Naive thymus-derived CD8-positive, alpha-beta T cell (primary cell): ENCODE data around the gene TMEM126A. TPM values are rescaled to one million over a fixed set of nuclear protein-coding genes. Genes with fewer than 3 reads are reported as not detected.

Experiments
- ATAC-seq, 2 donors: fragments of 150-1000 bp; cut with Tn5 transposase in 1 of 2; sonication (Bioruptor Pico), chemical (Tn5 transposase) in 1 of 2; 1 replicate in 1 of 2; 2 replicates in 1 of 2; pipeline ENCODE4 v1.10.0; 2021; ENCODE audit warnings: mild to moderate bottlenecking in 2 of 2, moderate library complexity in 2 of 2
- POLR2A ChIA-PET: fragments of 350-600 bp; sonication (Branson Sonifier 250); formaldehyde crosslinking; loops from one replicate; lab custom pipeline; 2021; ENCODE audit warnings: antibody characterized with exemption; lab: Charles Lee
- DNase-seq, 10 donors: peaks; one replicate each; pipeline versions ENCODE4 v3.0.0 to v3.0.0-alpha.2; 2020 to 2022
- H3K27ac Mint-ChIP-seq, 10 donors: one replicate each; pipeline ENCODE4 v1.8.0; 2020 to 2022; ENCODE audit warnings: mild to moderate bottlenecking in 10 of 10, mixed read lengths in 10 of 10, moderate library complexity in 4 of 10, inconsistent platforms in 1 of 10
- H3K27me3 Mint-ChIP-seq, 5 donors: one replicate each; pipeline ENCODE4 v1.8.0; 2021 to 2022; ENCODE audit warnings: mixed read lengths in 5 of 5
- H3K36me3 Mint-ChIP-seq, 3 donors: one replicate each; pipeline ENCODE4 v1.8.0; 2020 to 2022; ENCODE audit warnings: mixed read lengths in 3 of 3, mild to moderate bottlenecking in 2 of 3, inconsistent platforms in 1 of 3
- H3K4me1 Mint-ChIP-seq, 4 donors: one replicate each; pipeline ENCODE4 v1.8.0; 2021 to 2022; ENCODE audit warnings: mixed read lengths in 4 of 4
- H3K4me3 Mint-ChIP-seq, 10 donors: one replicate each; pipeline ENCODE4 v1.8.0; 2020 to 2022; ENCODE audit warnings: mild to moderate bottlenecking in 10 of 10, mixed read lengths in 10 of 10, moderate library complexity in 6 of 10, inconsistent platforms in 1 of 10
- H3K9me3 Mint-ChIP-seq, 9 donors: one replicate each; pipeline ENCODE4 v1.8.0; 2020 to 2022; ENCODE audit warnings: mixed read lengths in 9 of 9, mild to moderate bottlenecking in 3 of 9, inconsistent platforms in 1 of 9, moderate library complexity in 1 of 9
- polyA plus RNA-seq, 3 donors: library from polyadenylated mRNA; unstranded; fragments of 300-500 nt; fragmentation: Illumina TruSeq; gene quantifications; one replicate each; pipeline ENCODE4 v1.2.3, GENCODE V29; 2021
- total RNA-seq, 8 experiments: library from RNA in 2 of 8; stranded (reverse) in 2 of 8; gene quantifications; one replicate each; pipeline ENCODE4 v1.2.3 and lab custom pipeline; 2021 to 2026

The TMEM126A gene
- total and polyA plus RNA-seq, 5 experiments from 2014 or later = 19.1 to 97.7 (median 68.0) TPM

DNA sequence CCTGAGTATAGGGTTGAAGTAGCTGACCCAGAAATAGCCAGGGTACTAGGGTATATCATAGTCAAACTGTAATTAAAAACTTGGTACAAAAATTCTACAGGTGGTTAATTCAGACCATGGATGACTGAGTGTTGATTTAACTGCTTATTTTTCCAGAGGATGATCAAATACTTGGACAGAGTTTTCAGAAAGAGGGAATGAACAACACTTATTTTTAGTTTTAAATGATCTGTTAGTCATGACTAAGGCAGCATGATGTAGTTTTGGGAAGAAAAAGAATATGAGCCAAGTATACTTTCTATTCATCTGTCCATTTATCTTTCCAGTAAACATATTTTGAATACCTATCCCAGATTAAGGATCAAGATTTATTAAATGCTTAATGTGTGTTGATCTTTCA lies 58.0 kb downstream of the TMEM126A start:
- Mint-ChIP-seq H3K27ac (peak overlapping the region in 1 of 10 donors; percentile 17), H3K27me3 (no peaks in the 10 kb centered on the region), H3K36me3 (peaks cover 4 to 19% (median 16%) of the 10 kb centered on the region in 3 donors), H3K4me1 (peaks cover 0 to 2% (median under 1%) of the 10 kb centered on the region in 4 donors), H3K9me3 (no peaks in the 10 kb centered on the region), H3K4me3 (no peak overlapping the region)
- POLR2A ChIA-PET = no interaction called here
- ATAC-seq (no peak), DNase-seq (no peak)

Other genes with a start within 250 kb of the TMEM126A start
- 1 to 10 TPM; 5.4 to 6.2 TPM for gene DLG2, start 20.6 kb upstream of the TMEM126A start, total RNA-seq
- gene DLG2, start 20.6 kb upstream of the TMEM126A start, polyA plus RNA-seq = 1 to 10 TPM in 1 of 3 donors, under 1 TPM in 2; 0.86 to 2.5 (median 0.98) TPM
- 10 to 100 TPM; 47.2 to 47.9 TPM for gene TMEM126B, start 19.4 kb upstream of the TMEM126A start, total RNA-seq
- 10 to 100 TPM; 51.1 to 64.3 (median 56.6) TPM for gene TMEM126B, start 19.4 kb upstream of the TMEM126A start, polyA plus RNA-seq
- gene CREBZF, start 17.2 kb downstream of the TMEM126A start, total RNA-seq = 100 to 1,000 TPM; 116 to 118 TPM
- gene CREBZF, start 17.2 kb downstream of the TMEM126A start, polyA plus RNA-seq = 10 to 100 TPM in 2 of 3 donors, 1 to 10 TPM in 1; 9.5 to 11.6 (median 11.1) TPM
- under 1 TPM; 0.60 to 0.91 TPM for gene CCDC89, start 38.2 kb downstream of the TMEM126A start, total RNA-seq
- not detected for gene CCDC89, start 38.2 kb downstream of the TMEM126A start, polyA plus RNA-seq
- gene SYTL2, start 163.2 kb downstream of the TMEM126A start, total RNA-seq = 10 to 100 TPM; 26.0 to 32.7 TPM
- 10 to 100 TPM; 11.8 to 27.9 (median 18.0) TPM for gene SYTL2, start 163.2 kb downstream of the TMEM126A start, polyA plus RNA-seq
- gene CCDC83, start 207.4 kb downstream of the TMEM126A start, total RNA-seq = not detected
- gene CCDC83, start 207.4 kb downstream of the TMEM126A start, polyA plus RNA-seq = not detected